ENCODE results near the gene HBA1.

- TF ChIP-seq IFI16 (CRISPR knock-in tag; IDR thresholded peaks at IDR 0.05) (no peak), ZBTB7A (IDR thresholded peaks at IDR 0.05; ENCODE audit: borderline replicate concordance, control insufficient read depth, low read depth, low read length) (no peak), RAD21 (CRISPR knock-in tag; conservative IDR thresholded peaks at IDR 0.05 in 1 of 2, IDR thresholded peaks at IDR 0.05 in 1 of 2) (no peak), MXI1 (IDR thresholded peaks at IDR 0.05; ENCODE audit: low read depth, low read length) (no peak), RNF2 (IDR thresholded peaks at IDR 0.05) (no peak), NFYB (IDR thresholded peaks at IDR 0.05; ENCODE audit: extremely low read depth, insufficient read length) (no peak), CTCF (IDR thresholded peaks at IDR 0.05 in 2 of 3, conservative IDR thresholded peaks at IDR 0.05 in 1 of 3; ENCODE audit: insufficient read depth in 2 of 3, low read depth in 1 of 3, low read length in 3 of 3) (no peak), CTCFL (IDR thresholded peaks at IDR 0.05; ENCODE audit: borderline replicate concordance, insufficient read depth, low read depth, low read length, poor library complexity, severe bottlenecking) (no peak), SETDB1 (IDR thresholded peaks at IDR 0.05; ENCODE audit: low read length) (no peak)
- TF ChIP-seq, protein P1, sequence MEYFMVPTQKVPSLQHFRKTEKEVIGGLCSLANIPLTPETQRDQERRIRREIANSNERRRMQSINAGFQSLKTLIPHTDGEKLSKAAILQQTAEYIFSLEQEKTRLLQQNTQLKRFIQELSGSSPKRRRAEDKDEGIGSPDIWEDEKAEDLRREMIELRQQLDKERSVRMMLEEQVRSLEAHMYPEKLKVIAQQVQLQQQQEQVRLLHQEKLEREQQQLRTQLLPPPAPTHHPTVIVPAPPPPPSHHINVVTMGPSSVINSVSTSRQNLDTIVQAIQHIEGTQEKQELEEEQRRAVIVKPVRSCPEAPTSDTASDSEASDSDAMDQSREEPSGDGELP (CRISPR knock-in tag; IDR thresholded peaks at IDR 0.05; ENCODE audit: borderline replicate concordance): no peak
Measured at GRCh38 chr16:160691-161190, 15.7 kb upstream of the HBA1 start.
